Rectal smooth muscle tissue (tissue), 1 donor: ENCODE measurements around the gene MT1M.
"Not testable (repeated sequence)": the region's sequence is repeated elsewhere in the genome, so short reads cannot be mapped to it uniquely, and the experiment has no call there.

Experiments
- H3K27ac ChIP-seq: one replicate; pipeline ENCODE4 v1.7.0; 2013; ENCODE audit warnings: low read depth, low read length, inconsistent platforms
- H3K27me3 ChIP-seq: one replicate; pipeline ENCODE4 v1.7.0; 2013; ENCODE audit warnings: low read length; ENCODE audit not compliant: control insufficient read depth, insufficient read depth
- H3K36me3 ChIP-seq: one replicate; pipeline ENCODE4 v1.7.0; 2013; ENCODE audit warnings: low read length; ENCODE audit not compliant: control insufficient read depth, insufficient read depth
- H3K4me1 ChIP-seq: one replicate; pipeline ENCODE4 v1.7.0; 2013; ENCODE audit warnings: low read length; ENCODE audit not compliant: control insufficient read depth, insufficient read depth
- H3K4me3 ChIP-seq: one replicate; pipeline ENCODE4 v1.7.0; 2013; ENCODE audit warnings: low read length
- H3K9ac ChIP-seq: one replicate; pipeline ENCODE4 v1.7.0; 2013; ENCODE audit warnings: low read length

MT1M gene

DNA sequence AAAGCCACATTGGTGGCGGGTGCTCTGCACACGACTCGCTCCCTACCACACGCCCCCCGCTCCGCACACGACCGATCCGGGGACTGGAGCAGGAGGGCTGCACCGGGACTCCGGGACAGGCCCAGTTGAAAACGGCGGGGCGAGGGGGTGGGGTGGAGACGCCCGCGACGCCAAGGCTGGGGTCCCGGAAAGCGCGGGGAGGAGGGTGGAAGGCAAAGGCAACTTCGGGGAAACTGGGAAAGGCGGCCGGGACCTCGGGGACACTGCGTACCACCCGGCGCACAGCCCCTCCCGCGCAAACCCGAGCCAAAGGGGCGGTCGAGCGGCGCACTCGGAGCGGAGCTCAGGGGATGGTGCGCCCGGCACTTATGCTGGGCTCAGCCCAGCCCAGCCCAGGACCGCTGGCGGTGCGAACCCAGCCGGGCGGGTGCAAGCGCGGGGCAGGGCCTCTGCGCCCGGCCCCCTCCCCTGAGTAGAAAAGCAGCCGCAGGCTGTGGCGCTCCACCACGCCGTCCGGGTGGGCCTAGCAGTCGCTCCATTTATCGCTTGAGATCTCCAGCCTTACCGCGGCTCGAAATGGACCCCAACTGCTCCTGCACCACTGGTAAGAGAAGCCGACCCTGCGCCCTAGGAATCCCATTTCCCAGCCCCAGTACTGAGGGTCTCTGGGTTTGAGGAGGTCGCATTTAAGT, at the start of gene MT1M:
Gene MT1M (plus strand): TSS at position 504 of the 692 bp plus-strand sequence. CDS start 73 bp downstream, at position 577.
- H3K36me3 ChIP-seq: no peaks in the 10 kb centered on the region
- H3K4me3 ChIP-seq: peak within 1 kb of the TSS; percentile 62
- peaks cover 19% of the 10 kb centered on the region for H3K27me3 ChIP-seq
- peak within 1 kb of the TSS; percentile 68 for H3K9ac ChIP-seq
- H3K4me1 ChIP-seq: no peaks in the 10 kb centered on the region
- H3K27ac ChIP-seq: peak within 1 kb of the TSS; percentile 68

DNA sequence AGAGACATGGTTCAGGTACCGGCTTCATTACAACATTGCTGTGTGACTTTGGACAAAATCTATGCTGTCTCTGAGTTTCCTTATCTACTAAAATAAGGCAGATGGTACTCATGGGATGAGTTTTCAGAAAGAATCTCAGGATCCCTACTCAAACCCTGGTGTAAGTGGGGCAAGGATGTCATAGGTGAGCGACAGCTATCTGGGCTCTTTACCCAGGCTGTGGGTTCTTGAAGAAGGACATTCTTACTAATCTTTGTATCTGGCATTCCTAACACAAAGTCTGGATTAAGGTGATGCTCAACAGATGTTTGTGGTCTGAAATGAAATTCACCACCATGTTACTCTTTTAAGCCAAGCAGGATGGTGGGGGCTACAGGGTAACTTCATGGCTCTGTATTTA, 49.5 kb upstream of the MT1M start:
- H3K27ac ChIP-seq, H3K9ac ChIP-seq, H3K27me3 ChIP-seq, H3K4me1 ChIP-seq, H3K4me3 ChIP-seq, H3K36me3 ChIP-seq: not testable (repeated sequence)

DNA sequence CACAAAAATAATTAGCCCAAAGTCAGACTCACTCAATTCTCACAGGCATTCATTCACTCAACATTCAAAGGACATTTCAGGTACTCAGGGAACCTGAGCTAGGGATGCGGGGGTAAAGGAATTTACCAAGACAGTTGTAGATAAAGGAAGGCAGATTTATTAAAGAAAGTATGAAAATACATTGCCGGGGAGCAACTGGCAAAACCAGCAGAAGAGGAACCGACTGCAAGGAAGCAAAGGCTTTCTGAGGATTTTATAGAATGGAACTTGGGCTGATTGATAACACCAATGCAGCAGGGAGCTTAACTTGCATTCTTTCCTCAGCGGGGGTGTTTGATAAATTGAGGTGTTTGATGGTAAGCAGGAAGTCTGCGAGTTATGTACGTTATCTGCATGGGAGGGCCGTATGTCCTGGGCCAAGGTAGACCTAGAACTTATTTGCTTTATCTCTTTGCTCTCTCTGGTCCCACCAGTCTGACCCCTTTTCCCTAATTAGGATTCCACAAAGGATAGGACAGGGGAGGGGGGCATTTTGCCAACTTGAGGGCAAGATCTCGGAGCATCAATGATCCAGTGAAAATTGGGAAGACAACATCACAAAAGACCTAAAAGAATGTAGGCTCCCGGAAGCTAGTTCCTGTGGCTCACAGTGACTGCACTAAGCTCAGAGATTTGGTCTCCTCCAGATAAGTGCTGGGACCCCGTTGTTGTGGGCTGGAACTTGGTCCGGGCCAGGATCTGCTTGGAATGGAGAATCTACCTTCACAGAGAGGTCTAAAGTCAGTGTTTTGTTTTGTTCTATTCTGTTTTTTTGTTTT, 48.9 kb upstream of the MT1M start:
- Histone ChIP-seq H3K9ac (no peak overlapping the region), H3K4me1 (no peaks in the 10 kb centered on the region), H3K36me3 (no peaks in the 10 kb centered on the region), H3K4me3 (no peak overlapping the region), H3K27ac (no peak overlapping the region), H3K27me3 (no peaks in the 10 kb centered on the region)

DNA sequence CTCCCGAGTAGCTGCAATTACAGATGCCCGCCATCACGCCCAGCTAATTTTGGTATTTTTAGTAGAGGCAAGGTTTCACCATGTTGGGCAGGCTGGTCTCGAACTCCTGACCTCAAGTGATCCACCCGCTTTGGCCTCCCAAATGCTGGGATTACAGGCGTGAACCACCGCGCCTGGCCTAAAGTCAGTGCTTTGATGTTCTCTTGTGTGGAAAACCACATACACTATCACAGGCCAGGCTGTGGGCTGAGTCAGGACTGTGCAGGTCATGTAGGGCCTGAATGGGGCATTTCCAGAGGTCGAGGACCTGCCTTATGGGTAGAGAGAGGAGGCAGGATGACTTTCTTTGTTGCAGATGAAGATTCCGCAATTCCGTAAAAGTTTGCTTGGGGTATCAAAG, 48.2 kb upstream of the MT1M start:
- no peaks in the 10 kb centered on the region for H3K36me3 ChIP-seq
- no peaks in the 10 kb centered on the region for H3K4me1 ChIP-seq
- H3K4me3 ChIP-seq: no peak overlapping the region
- H3K27me3 ChIP-seq: peaks cover 4% of the 10 kb centered on the region
- no peak overlapping the region for H3K9ac ChIP-seq
- no peak overlapping the region for H3K27ac ChIP-seq

DNA sequence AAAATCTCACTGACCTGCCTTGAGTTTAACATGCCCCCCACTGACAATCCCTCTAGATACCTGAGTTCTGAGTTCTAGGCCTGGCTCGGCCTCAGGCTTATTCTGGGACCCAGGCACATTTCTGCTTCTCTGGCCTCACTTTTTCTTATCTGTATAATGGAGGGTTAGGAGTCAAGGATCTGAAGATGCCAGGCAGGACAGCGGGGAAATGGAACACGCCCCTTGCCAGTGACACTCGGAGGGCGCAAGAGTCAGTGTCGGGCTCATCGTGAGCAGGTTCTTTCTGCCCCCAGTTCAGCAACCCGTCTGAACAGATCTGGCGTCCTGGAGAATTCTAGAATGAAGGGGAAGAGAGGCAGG, 43.7 kb upstream of the MT1M start:
- H3K36me3 ChIP-seq: no peaks in the 10 kb centered on the region
- H3K4me3 ChIP-seq: peak overlapping the region; percentile 53
- no peak overlapping the region for H3K9ac ChIP-seq
- H3K27me3 ChIP-seq: peaks cover 9% of the 10 kb centered on the region
- H3K4me1 ChIP-seq: no peaks in the 10 kb centered on the region
- H3K27ac ChIP-seq: no peak overlapping the region

DNA sequence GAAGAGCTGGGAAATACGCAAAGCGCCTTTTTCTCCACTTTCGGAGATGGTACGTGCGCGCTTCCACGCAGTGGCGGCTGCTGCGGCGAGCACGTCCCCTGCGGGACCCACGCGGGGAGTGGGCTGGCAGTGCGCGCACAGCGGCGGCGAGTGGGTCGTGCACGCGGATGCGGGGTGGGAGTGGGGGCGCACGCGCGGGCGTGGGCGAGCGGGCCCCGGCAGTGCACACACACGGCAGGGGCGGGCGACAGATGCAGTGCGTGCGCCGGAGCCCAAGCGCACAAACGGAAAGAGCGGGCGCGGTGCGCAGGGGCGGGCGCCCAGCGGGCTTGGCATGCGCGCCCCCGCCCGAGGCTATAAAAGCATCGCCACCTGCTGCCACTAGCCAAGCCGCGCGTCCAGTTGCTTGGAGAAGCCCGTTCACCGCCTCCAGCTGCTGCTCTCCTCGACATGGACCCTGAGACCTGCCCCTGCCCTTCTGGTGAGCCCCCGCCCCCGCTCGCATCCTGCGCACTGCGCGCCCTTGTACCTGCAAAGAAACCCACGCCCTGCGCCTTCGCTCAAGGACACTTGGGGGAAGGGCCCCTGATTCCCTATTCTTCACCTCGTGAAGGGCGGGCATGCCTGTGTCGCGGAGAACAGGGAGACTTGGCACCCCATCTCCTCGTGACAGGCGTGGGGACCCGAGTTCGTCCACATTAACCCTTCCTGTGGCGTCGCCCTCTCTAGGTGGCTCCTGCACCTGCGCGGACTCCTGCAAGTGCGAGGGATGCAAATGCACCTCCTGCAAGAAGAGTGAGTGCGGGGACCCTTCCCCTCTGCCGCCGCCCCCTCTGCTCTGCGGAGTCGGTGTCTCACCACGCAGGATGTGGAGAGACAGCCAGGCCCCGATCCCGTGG, 43.1 kb upstream of the MT1M start, which contains the start of gene MT3:
Gene MT3 (plus strand): TSS at position 388 of the 899 bp plus-strand sequence. CDS start 63 bp downstream, at position 451.
- Histone ChIP-seq H3K27ac (no peak within 1 kb of the TSS), H3K27me3 (peaks cover 9% of the 10 kb centered on the region), H3K4me3 (peak within 1 kb of the TSS; percentile 53), H3K36me3 (no peaks in the 10 kb centered on the region), H3K4me1 (no peaks in the 10 kb centered on the region), H3K9ac (no peak within 1 kb of the TSS)

DNA sequence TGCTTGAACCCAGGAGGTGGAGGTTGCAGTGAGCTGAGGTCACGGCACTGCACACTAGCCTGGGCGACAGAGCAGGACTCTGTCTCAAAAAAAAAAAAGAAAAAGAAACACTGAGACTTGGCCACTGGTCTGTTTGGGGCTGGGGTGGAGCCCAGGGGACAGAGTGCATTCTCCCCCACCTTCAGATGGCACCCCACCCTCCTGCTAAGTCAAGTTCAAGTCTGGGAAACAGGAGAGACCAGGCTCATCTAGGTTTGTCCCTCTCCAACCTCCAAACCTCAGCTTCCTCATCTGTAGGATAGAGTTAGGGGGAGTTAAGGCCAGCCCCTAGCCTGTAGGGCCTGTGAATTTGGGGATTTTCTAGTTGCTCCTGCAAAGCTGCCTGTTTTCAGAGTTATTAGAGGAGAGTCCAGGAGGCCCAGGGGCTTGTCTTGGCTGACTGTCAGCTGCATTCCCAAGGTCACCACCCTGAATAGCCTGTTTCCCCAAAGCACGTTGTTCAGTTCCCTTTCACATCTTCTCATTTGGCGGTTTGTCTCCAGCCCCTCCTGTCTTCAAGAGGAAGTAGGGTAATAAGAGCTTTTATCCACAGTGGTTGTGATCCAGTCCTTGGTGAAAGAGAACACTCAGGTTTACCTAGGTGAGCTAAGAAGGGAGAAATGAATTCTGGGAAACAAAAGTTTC, 40.9 kb upstream of the MT1M start:
- no peak overlapping the region for H3K9ac ChIP-seq
- H3K4me1 ChIP-seq: no peaks in the 10 kb centered on the region
- no peak overlapping the region for H3K27ac ChIP-seq
- peaks cover 9% of the 10 kb centered on the region for H3K27me3 ChIP-seq
- H3K36me3 ChIP-seq: no peaks in the 10 kb centered on the region
- H3K4me3 ChIP-seq: no peak overlapping the region

DNA sequence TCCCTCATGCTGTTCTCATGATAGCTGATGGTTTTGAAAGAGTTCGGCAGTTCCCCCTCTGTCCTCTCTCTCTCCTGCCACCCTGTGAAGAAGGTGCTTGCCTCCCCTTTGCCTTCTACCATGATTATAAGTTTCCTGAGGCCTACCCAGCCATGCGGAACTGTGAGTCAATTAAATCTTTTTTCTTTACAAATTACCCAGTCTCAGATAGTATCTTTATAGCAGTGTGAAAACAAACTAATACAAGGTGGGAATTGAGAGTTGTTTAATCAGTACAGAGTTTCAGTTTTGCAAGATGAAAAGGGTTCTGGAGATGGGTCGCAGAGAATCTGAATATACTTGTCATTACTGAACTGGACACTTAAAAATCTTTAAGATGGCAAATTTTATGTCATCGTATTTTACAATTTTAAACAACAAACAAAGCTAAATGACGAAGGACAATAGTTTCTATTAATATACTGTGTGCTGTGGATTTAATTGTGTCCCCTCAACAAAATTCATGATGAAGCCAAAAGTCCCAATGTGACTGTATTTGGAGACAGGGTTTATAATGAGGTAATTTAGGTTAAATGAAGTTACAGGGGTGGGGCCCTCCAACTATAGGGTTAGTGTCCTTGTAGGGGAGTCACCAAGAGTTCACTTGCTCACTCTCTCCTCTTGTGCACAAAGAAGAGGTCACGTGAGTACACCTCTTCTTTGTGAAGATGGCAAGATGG, 38.7 kb upstream of the MT1M start:
- peaks cover 9% of the 10 kb centered on the region for H3K27me3 ChIP-seq
- H3K4me3 ChIP-seq: no peak overlapping the region
- H3K27ac ChIP-seq: no peak overlapping the region
- no peak overlapping the region for H3K9ac ChIP-seq
- no peaks in the 10 kb centered on the region for H3K36me3 ChIP-seq
- H3K4me1 ChIP-seq: no peaks in the 10 kb centered on the region

DNA sequence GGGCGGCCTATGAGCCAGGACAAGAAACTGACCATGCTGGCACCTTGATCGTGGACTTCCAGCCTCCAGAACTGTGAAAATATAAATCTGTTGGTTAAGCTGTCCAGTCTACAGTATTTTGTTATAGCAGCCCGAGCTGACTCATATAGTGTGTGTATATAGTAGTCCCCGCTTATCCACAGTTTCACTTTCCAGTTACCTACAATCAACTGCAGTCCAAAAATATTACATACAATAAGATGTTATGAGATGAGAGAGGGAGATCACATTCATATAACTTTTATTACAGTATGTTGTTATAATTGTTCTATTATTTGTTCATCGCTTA, 38.2 kb upstream of the MT1M start:
- Histone ChIP-seq H3K36me3 (no peaks in the 10 kb centered on the region), H3K9ac (no peak overlapping the region), H3K4me3 (no peak overlapping the region), H3K27ac (no peak overlapping the region), H3K27me3 (peaks cover 5% of the 10 kb centered on the region), H3K4me1 (no peaks in the 10 kb centered on the region)

DNA sequence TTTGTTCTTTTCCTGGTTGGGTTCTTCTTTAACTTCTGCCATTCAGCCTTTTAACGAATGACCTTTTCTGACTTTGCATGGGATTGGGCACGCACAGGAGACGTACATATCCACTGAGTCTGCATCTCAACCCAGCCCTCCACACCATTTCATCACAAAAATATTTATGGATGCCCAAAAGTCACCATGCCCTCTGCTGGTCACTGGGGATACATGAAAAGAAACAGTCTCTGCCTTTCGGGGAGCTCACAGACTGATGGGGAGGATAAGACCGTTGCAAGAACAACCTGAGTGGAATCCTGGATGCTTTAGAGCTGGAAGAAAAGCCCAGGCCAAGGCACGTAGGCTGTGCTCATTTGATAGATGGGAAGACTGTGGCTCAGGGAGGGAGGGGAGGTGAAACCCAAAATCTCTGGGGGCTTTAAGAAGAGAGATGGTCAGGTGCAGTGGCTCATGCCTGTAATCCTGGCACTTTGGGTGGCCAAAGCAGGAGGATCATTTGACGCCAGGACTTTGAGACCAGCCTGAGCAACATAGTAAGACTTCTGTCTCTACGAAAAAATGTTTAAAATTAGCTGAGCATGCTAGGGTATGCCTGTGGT, 32.0 kb upstream of the MT1M start:
- Histone ChIP-seq H3K27me3 (peaks cover 3% of the 10 kb centered on the region), H3K27ac (no peak overlapping the region), H3K4me1 (no peaks in the 10 kb centered on the region), H3K36me3 (no peaks in the 10 kb centered on the region), H3K4me3 (no peak overlapping the region), H3K9ac (no peak overlapping the region)

DNA sequence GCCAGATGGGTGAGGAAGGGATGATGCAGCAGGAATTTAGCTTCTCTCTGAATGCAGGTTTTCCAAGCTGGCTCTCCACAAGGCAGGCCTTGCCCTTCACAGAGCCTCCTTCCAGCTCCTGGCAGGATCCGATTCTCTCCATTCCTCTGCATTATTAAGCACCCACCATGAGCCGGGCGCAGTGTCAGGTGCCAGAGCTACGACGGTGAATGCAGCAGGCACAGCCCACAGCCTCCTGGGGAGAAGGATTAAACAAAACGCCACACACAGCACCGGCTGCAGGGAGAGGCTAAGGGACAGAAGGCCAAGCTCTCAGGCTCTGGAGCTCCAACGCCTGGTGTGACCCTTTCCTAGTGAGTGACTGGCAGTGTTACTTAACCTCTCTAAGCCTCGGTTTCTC, 31.1 kb upstream of the MT1M start:
- Histone ChIP-seq H3K27ac (no peak overlapping the region), H3K9ac (no peak overlapping the region), H3K4me1 (no peaks in the 10 kb centered on the region), H3K36me3 (no peaks in the 10 kb centered on the region), H3K4me3 (no peak overlapping the region), H3K27me3 (peaks cover 3% of the 10 kb centered on the region)
